Measurements from ENCODE around the gene LMOD3. TPM values are rescaled to one million over a fixed set of nuclear protein-coding genes. Genes with fewer than 3 reads are reported as not detected.
A peak's percentile ranks its signal among the peaks of the same experiment; 100 is the strongest.

Gene LMOD3
- total and polyA plus RNA-seq, 12 donors = 0.03 to 0.14 (median 0.08) TPM; not detected in 6

GRCh38 chr3:69088063-69088462 is 34.3 kb downstream of the LMOD3 start:
- intact Hi-C loops (cut with DNase I) = no loop called here
- Histone ChIP-seq H3K27me3 (no peaks in the 10 kb centered on the region), H3K4me3 (peak overlapping the region in 1 of 4 donors; percentile 92), H3K36me3 (replicated peaks in 1 of 2) (peaks cover 0 to 7% of the 10 kb centered on the region in 2 donors), H3K4me1 (replicated peaks in 1 of 2) (peaks cover 67 to 81% of the 10 kb centered on the region in 2 donors), H3K9me3 (replicated peaks in 1 of 3) (no peaks in the 10 kb centered on the region), H3K27ac (peak overlapping the region in 4 of 5 donors; percentile 17 to 96 (median 58))
- DNase-seq = no peak
- 21 to 58% (median 40%) methylated on average over 1 to 2 of the region's 2 CpGs for WGBS, 4 donors
- TF ChIP-seq CTCF (IDR thresholded peaks at IDR 0.05) (no peak), POLR2A (IDR thresholded peaks at IDR 0.05) (no peak)

- peak in 1 of 7 donors; percentile 39 for DNase-seq
- Histone ChIP-seq H3K27me3 (no peaks in the 10 kb centered on the region), H3K9me3 (replicated peaks in 1 of 3) (no peaks in the 10 kb centered on the region), H3K36me3 (replicated peaks in 1 of 2) (peaks cover 0 to 7% of the 10 kb centered on the region in 2 donors), H3K27ac (peak overlapping the region; percentile 66 to 96 (median 90)), H3K4me1 (replicated peaks in 1 of 2) (peaks cover 59 to 81% of the 10 kb centered on the region in 2 donors), H3K4me3 (peak overlapping the region in 1 of 4 donors; percentile 92)
- 53 to 71% (median 64%) methylated on average over 3 of the region's 3 CpGs for WGBS, 4 donors
- TF ChIP-seq POLR2A (IDR thresholded peaks at IDR 0.05) = no peak
- TF ChIP-seq CTCF (IDR thresholded peaks at IDR 0.05) = no peak
- intact Hi-C loops (cut with DNase I) = no loop called here
Measured at GRCh38 chr3:69087030-69087791, 35.2 kb downstream of the LMOD3 start.

- peaks cover 49 to 74% of the 10 kb centered on the region in 2 donors for H3K4me1 ChIP-seq (replicated peaks in 1 of 2)
- H3K27ac ChIP-seq = peak overlapping the region; percentile 66 to 96 (median 90)
- peak; percentile 88 to 97 (median 95) for DNase-seq
- H3K4me3 ChIP-seq = peak overlapping the region; percentile 58 to 92 (median 66)
- TF ChIP-seq CTCF (IDR thresholded peaks at IDR 0.05) = no peak
- peak in 1 of 2 donors; percentile 72 for TF ChIP-seq POLR2A (IDR thresholded peaks at IDR 0.05)
- peaks cover 0 to 6% of the 10 kb centered on the region in 2 donors for H3K36me3 ChIP-seq (replicated peaks in 1 of 2)
- H3K27me3 ChIP-seq = no peaks in the 10 kb centered on the region
- intact Hi-C loops (cut with DNase I) = no loop called here
- WGBS, 4 donors = 0 to 2% (median 1%) methylated on average over 7 to 8 of the region's 8 CpGs
- H3K9me3 ChIP-seq (replicated peaks in 1 of 3) = no peaks in the 10 kb centered on the region
Measured at GRCh38 chr3:69085833-69086722, 36.3 kb downstream of the LMOD3 start.

Measured in adrenal gland (tissue), 12 donors.